NCI-H446 (cell line): ENCODE results near the gene ANKRD11.
"Not testable (repeated sequence)": the region's sequence is repeated elsewhere in the genome, so short reads cannot be mapped to it uniquely, and the experiment has no call there.

Experiments used
- DNase-seq, 2 experiments: peaks; one replicate each; lab custom pipeline; 2025; lab: John Stamatoyannopoulos, UW

Gene ANKRD11

DNA sequence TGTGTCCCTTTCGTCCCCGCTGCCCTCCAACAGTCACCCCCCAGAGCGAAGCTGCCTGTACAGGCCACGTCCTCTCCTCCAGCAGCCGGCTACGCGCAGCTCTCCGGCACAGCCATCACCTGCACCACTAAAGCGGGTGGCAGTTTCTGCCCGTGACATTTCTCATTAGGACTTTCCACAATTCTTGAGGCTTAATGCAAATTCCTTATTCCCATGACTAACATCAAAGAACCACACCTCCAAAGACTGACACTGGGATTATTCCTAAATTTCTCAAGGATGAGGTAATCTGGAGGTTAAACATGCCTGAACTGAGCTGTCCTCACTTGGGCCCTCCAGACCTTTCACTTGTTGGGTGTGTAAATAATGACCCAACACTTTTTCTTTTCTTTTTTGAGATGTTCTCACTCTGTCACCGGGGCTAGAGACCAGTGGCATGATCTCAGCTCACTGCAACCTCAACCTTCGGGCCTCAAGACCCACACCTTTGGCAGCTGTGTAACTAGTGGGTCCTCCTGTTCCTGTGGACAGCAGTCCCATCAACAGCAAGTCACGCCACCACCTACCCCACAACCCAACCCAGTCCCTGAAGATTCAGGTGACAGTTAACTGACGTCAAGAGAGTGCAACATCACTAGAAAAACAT lies 11.7 kb downstream of the ANKRD11 start:
- no peak for DNase-seq

- DNase-seq, result no peak
Observed at GRCh38 chr16:89476811-89477261, 13.5 kb downstream of the ANKRD11 start.

- DNase-seq, result no peak
Observed at GRCh38 chr16:89476379-89476778, 14.0 kb downstream of the ANKRD11 start.

- no peak for DNase-seq
Observed at GRCh38 chr16:89475144-89475543, 15.2 kb downstream of the ANKRD11 start.

GRCh38 chr16:89473791-89474414 lies 16.5 kb downstream of the ANKRD11 start:
- no peak for DNase-seq

DNA sequence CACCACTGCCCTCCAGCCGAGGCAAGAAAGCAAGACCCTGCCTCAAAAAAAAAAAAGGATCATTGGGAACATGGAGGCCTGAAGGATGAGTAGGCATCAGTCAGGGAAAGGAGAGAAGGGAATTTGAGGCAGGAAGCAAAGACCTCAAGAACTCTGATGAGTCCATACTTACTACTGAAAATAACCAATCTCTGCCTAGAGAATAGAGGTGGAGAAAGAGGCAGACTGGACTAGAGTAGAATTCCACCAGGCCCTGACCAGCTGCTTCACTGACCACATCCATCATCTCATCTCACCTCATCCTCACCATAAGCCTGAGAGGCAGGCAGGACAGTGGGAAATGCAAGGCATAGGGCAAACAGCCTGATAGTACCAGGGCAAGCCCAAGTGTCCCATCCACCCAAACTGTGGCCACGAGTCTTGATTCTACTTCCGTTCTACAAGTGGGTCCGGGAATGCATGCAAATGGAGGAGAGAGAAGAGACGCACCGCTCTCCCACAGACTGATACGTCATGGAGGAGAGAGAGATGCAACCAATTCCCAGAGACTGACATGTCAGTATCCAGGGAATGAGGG lies 17.1 kb downstream of the ANKRD11 start:
- DNase-seq, result no peak

DNA sequence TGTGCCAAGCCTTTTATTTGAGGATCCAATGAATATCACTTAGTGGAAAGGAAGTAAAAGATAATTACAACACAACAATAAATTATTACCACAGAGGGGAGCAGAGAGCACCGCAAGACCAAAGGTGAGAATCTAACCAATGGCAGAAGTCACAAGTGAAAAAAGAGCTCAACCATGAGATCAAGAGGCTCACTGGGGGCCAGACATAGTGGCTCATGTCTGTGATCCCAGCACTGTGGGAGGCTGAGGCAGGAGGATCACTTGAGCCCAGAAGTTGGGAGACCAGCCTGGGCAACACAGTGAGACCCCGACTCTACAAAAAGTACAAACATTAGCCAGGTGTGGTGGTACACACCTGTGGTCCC lies 17.7 kb downstream of the ANKRD11 start:
- no peak for DNase-seq

GRCh38 chr16:89467382-89467781 lies 23.0 kb downstream of the ANKRD11 start:
- DNase-seq, result no peak

- no peak for DNase-seq
Observed at GRCh38 chr16:89466920-89467319, 23.4 kb downstream of the ANKRD11 start.

GRCh38 chr16:89463312-89463711 lies 27.0 kb downstream of the ANKRD11 start:
- not testable (repeated sequence) for DNase-seq

GRCh38 chr16:89462639-89463038 lies 27.7 kb downstream of the ANKRD11 start:
- DNase-seq, result not testable (repeated sequence)

GRCh38 chr16:89461890-89462289 lies 28.5 kb downstream of the ANKRD11 start:
- not testable (repeated sequence) for DNase-seq

GRCh38 chr16:89460556-89460955 lies 29.8 kb downstream of the ANKRD11 start:
- DNase-seq, result no peak

GRCh38 chr16:89458967-89459366 lies 31.4 kb downstream of the ANKRD11 start:
- DNase-seq, result no peak

DNA sequence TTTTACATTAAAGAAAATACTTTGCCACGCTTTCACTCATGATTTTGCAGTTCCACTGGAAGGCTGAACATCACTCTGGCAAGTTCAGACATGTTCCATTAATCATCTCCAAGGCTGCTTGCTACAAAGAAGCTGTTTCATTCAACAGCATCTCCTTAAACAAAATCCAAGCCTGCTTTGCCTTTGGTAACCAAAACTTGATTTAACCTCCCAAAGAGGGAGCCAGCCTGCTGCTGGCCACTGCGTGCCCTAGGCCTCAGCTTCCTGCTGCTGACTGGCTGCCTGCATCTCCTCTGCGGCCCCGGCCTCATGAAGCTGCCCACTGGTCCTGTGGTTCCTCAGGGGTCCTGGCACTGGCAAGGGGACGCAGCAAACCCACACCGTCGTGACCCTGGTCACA lies 31.8 kb downstream of the ANKRD11 start:
- no peak for DNase-seq

DNA sequence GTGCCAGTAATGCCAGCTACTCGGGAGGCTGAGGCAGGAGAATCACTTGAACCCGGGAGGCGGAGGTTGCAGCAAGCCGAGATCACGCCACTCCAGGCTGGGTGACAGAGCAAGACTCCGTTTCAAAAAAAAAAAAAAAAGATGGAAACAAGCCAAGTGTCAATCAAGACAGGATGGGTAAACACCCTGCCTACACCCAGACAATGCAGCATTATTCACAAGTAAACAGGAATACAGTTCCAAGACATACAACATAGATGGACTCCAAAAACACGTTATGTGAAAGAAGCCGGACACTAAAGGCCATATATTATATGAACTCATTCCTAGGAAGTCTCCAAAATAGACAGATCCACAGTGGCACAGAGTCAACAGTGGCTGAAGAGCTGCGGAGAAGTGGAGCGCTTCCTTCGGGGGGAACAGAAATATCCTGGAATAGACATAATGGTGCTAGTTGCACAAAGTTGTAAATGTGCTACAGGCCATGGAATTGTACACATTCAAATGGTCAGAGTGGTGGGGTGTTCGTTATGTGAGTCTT lies 33.9 kb downstream of the ANKRD11 start:
- DNase-seq, result no peak

GRCh38 chr16:89455692-89456091 lies 34.7 kb downstream of the ANKRD11 start:
- DNase-seq, result no peak

- no peak for DNase-seq
Observed at GRCh38 chr16:89455178-89455577, 35.2 kb downstream of the ANKRD11 start.

GRCh38 chr16:89454378-89455125 lies 35.8 kb downstream of the ANKRD11 start:
- DNase-seq, result not testable (repeated sequence)

DNA sequence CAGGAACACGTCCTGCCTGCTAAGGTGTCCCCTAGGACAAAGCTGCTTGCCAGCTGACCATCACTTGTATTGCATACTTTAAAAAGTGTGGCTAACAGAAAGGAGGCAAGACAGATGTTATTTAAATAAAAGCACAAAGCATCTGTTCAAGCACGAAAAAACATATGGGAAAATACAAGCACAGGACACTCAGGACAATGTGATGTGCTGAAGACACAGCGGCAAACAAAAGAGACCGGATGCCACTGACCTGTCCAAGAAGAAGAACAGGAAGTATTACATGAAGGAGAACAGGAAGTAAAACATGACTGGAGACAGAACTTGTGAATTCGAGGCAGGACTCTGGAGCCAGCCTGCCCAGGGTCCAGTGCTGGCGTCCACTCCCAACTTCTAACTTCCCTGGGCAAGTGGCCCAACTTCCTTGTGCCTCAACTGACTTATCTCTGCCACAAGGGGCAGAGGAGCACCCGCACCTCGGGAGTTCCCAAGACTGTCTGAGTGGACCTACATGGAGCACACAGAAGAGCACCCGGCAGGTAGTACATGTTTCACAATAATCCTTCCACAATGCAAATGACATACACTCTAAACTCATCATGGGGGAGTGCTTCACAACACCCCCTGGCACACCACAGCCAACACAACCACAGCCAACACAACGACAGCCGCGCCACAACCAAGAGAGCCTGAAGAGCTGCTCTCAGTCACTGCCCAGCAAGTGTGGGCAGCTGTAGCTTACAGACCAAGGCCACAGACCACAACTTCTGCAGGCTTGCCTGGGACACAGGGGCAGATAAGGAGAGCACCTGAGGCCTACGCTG lies 36.6 kb downstream of the ANKRD11 start:
- DNase-seq, result no peak

- DNase-seq, result no peak
Observed at GRCh38 chr16:89452925-89453324, 37.4 kb downstream of the ANKRD11 start.

DNA sequence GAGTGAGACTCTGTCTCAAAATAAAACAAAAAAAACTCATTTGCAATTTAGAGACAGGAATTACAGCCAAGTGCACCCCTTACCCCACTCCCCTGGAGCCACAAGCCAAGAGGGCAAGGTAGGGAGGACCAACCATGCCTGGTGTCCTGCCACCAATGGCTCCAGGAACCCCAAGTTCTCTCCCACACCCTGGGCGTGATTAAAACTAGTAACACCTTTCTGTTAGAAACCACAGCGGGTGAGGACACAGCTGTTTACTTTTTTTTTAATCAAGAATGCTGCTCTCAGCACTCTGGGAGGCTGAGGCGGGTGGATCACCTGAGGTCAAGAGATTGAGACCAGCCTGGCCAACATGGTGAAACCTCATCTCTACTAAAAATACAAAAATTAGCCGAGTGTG lies 38.1 kb downstream of the ANKRD11 start:
- DNase-seq, result no peak
